Measurements from ENCODE around the gene OR6K3.

The OR6K3 gene

DNA sequence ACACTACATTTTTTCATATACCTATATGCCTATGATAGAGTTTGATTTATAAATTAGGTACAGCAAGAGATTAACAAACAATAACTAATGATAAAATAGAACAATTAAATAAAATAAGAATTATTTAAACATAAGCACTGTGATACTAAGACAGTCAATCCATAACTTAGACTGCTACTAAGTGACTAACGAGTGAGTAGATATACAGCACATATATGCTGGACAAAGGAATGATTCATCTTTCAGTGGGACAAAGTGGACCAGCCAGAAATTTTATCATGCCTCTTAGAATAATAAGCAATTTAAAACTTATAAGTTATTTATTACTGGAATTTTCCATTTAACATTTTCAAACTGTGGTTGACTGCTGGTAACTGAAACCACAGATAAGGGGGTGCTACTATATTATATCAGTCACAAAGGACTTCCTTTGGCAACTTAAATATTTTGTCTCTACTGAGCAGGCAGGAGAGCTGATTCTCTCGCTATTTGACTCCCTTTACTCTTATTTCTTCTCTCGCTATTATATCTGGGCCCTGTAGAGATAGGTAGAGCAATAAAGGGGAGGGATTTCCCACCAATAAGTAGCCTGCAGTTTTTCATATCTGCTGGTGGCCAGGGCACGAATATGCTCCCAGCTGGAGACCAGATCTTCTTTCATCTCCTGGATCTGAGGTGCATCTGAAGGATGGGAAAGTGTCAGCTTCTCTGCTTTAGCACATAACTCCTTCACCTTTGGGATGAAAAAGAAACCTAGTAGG is 44.8 kb downstream of the OR6K3 start:
- DNase-seq (ENCODE audit: low read depth in 2 of 2), result no peak
- H3K4me3 ChIP-seq (replicated peaks in 1 of 2; ENCODE audit: low read depth in 2 of 2, low read length in 2 of 2), result no peak overlapping the region
- TF ChIP-seq, protein P1, sequence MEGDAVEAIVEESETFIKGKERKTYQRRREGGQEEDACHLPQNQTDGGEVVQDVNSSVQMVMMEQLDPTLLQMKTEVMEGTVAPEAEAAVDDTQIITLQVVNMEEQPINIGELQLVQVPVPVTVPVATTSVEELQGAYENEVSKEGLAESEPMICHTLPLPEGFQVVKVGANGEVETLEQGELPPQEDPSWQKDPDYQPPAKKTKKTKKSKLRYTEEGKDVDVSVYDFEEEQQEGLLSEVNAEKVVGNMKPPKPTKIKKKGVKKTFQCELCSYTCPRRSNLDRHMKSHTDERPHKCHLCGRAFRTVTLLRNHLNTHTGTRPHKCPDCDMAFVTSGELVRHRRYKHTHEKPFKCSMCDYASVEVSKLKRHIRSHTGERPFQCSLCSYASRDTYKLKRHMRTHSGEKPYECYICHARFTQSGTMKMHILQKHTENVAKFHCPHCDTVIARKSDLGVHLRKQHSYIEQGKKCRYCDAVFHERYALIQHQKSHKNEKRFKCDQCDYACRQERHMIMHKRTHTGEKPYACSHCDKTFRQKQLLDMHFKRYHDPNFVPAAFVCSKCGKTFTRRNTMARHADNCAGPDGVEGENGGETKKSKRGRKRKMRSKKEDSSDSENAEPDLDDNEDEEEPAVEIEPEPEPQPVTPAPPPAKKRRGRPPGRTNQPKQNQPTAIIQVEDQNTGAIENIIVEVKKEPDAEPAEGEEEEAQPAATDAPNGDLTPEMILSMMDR (IDR thresholded peaks at IDR 0.05; ENCODE audit: low read depth, low read length), result no peak

DNA sequence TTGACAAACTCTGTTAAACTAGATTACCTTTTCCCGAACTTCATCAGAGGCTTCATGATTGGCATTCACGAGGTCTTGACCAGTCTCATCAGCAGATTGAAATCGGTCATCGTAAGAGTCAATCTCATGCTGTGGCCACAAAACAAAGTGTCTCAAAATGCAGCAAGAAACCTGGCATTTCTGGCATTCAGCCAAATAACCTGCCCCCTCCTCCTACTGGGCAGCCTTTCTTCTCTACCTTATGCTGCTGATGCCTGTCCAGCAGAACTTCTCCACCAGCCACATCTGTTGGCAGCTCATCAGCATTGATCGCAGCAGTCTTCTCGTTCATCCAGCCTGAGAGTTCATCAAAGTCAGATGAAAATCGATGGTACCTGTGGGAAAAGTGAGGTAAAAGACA is 46.2 kb downstream of the OR6K3 start:
- TF ChIP-seq, protein P1 (IDR thresholded peaks at IDR 0.05; ENCODE audit: low read depth, low read length), result no peak
- H3K4me3 ChIP-seq (replicated peaks in 1 of 2; ENCODE audit: low read depth in 2 of 2, low read length in 2 of 2), result no peak overlapping the region
- DNase-seq (ENCODE audit: low read depth in 2 of 2), result no peak

All from cardiac fibroblast (primary cell).